T-helper 17 cell (primary cell): ENCODE results near the gene POU2F2. TPM values are rescaled to one million over a fixed set of nuclear protein-coding genes. Genes with fewer than 3 reads are reported as not detected.
A peak's percentile ranks its signal among the peaks of the same experiment; 100 is the strongest.

ENCODE experiments used
- ATAC-seq: fragments of 150-1000 bp; cut with Tn5 transposase; 2 replicates; pipeline ENCODE4 v1.10.0; 2021; ENCODE audit warnings: mild to moderate bottlenecking, moderate library complexity
- DNase-seq, 3 donors: peaks; one replicate each; pipeline versions ENCODE4 v3.0.0 to v3.0.0-alpha.2; 2020 to 2021
- H3K9me3 ChIP-seq: one replicate; pipeline ENCODE4 v1.7.0; 2013; ENCODE audit warnings: low read length, mild to moderate bottlenecking; ENCODE audit not compliant: control insufficient read depth, poor library complexity, severe bottlenecking
- H3K27ac Mint-ChIP-seq: one replicate; pipeline ENCODE4 v1.8.0; 2022; ENCODE audit warnings: mild to moderate bottlenecking, moderate library complexity, mixed read lengths
- H3K27me3 Mint-ChIP-seq: one replicate; pipeline ENCODE4 v1.8.0; 2022; ENCODE audit warnings: mixed read lengths
- H3K36me3 Mint-ChIP-seq: one replicate; pipeline ENCODE4 v1.8.0; 2022; ENCODE audit warnings: low read depth, mixed read lengths
- H3K4me1 Mint-ChIP-seq: one replicate; pipeline ENCODE4 v1.8.0; 2022; ENCODE audit warnings: mild to moderate bottlenecking, mixed read lengths
- H3K4me3 Mint-ChIP-seq: one replicate; pipeline ENCODE4 v1.8.0; 2022; ENCODE audit warnings: mild to moderate bottlenecking, moderate library complexity, mixed read lengths
- total RNA-seq, 4 donors: library from RNA in 2 of 4; stranded (reverse) in 2 of 4; gene quantifications; one replicate each; pipeline ENCODE4 v1.2.3 and lab custom pipeline; 2022 to 2026

The POU2F2 gene
- total RNA-seq (10 to 100 TPM; 24.5 to 42.7 TPM), total RNA-seq (lab: John Stamatoyannopoulos, UW) (30.8 to 35.9 reads per million in 2 donors)

DNA sequence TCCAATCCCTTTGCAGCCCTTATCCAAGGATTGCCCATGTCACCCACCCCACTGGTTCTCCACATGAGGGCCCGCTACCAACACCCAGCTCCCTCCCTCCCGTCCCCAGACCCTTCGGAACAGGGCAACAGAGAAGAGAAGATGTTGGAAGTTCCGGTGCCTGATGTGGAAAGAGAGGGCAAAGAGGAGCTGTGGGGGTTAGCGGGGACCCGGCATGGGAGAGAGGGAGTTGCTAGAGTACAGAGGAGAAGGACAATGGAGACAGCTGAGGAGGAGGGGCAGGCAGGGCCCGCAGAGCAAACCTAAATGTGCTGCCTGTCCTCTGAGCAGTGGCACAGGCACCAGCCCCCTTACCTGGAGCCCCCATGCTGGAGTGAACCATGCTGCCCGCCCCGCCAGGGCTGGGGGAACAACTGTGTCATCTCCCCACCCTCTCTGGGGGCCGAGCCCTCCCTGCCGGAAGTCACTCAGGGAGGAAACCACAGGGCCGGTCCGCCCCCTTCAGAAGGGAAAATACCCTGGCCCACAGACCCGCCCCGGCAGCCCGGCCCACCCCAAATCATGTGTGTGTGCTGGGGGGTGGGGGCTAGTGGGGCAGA is at the start of gene POU2F2:
TSS of gene POU2F2 (minus strand) at position 417 of the 599 bp plus-strand sequence. CDS start at position 382, 35 bp downstream.
- Mint-ChIP-seq H3K36me3 (peaks cover 2% of the 10 kb centered on the region), H3K4me1 (peaks cover 72% of the 10 kb centered on the region), H3K4me3 (peak within 1 kb of the TSS; percentile 97), H3K27me3 (no peaks in the 10 kb centered on the region), H3K27ac (peak within 1 kb of the TSS; percentile 97)
- peak; percentile 80 to 89 (median 84) for DNase-seq
- peak; percentile 89 for ATAC-seq
- H3K9me3 ChIP-seq, result no peaks in the 10 kb centered on the region

DNA sequence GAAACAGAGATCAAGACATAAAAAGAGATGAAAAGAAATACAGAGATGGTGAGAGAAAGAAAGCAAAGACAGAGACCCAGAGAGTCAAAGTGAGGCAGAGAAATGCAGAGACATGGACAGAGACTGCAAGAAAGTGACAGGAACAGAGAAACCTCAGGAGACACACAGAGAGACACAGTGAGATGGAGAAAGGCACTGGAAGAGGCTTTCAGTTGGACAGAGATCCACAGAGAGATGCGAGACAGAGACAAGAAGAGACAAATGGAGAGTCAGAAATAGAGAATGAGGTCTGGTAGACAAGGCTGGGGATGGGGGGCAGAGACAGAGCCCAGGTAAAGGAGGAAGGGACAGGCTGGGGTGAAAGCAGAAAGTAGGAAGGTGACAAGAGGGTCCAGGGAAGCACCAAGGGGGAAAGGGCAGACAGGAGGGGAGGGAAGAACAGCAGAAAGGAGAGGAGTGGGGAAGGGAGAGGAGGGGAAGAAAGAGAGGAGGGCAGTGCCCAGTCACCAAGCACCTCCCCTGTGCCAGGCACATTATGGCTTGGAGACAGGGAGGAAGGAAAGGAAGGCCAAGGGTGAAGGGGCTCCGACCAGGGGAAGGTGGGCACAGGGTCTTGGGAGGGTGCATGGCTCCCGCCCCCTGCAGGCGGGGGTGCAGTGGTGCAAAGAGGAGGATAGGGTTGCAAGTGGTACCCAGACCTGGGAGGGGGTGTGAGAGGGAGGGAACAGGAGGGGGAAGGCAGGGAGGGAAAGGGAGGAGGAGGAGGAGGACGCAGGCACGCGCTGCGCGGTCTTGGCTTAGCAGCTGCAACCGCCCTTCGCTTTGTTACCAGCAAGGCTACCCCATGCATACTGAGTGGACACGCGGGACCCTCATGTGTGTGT is 46.8 kb upstream of the POU2F2 start:
- Mint-ChIP-seq H3K27me3 (peaks cover 17% of the 10 kb centered on the region), H3K27ac (no peak overlapping the region), H3K36me3 (peaks cover 5% of the 10 kb centered on the region), H3K4me1 (peaks cover 33% of the 10 kb centered on the region), H3K4me3 (no peak overlapping the region)
- no peak for DNase-seq
- no peaks in the 10 kb centered on the region for H3K9me3 ChIP-seq
- no peak for ATAC-seq

DNA sequence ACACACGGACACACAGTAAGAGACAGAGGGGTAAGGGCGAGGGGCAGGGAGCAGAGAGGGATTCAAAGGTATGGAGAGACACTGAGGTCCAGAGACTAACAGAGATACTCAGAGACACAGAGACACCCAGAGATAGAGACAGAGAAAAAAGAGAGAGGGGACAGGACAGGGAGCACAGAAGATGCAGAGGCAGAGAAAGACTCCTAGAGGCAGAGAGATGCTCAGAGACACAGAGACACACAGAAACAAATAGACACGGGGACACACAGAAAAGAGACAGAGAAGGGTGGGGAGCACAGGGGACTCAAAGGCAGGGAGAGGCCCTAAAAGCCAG is 45.4 kb upstream of the POU2F2 start:
- no peak for DNase-seq
- ATAC-seq, result no peak
- no peaks in the 10 kb centered on the region for H3K9me3 ChIP-seq
- H3K4me1 Mint-ChIP-seq, result peaks cover 26% of the 10 kb centered on the region
- no peak overlapping the region for H3K4me3 Mint-ChIP-seq
- no peak overlapping the region for H3K27ac Mint-ChIP-seq
- peaks cover 5% of the 10 kb centered on the region for H3K36me3 Mint-ChIP-seq
- H3K27me3 Mint-ChIP-seq, result peaks cover 17% of the 10 kb centered on the region

DNA sequence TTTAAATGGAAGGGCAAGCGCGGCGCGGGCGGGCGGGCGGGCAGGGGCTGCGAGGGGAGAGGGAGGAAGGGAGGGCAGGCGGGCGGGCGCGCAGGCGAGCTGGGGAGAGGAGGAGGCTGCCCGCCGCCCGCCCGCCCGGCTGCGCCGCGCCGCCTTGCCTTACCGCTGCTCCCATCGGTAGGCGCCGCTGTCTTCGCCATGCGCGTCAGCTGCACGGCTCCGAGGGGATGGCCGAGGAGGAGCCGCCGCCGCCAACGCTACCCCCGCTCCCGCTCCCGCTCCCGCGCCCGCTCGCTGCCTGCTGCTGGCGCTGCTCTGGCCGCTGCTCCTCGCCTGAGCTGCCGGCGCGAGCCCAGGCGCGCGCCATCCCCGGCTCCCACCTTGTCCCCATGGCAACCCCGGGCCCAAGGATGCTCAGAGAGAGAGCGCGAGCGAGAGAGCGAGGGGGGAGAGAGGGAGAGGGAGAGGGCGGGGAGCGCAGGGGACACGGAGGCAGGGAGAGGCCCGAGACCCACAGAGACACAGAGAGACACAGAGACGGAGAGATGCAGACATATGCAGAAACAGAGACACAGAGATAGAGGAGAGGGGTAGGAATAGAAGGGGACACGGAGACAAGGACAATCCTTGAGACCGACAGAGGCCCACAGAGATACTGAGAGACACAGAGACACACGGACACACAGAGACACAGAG is 44.9 kb upstream of the POU2F2 start:
- Mint-ChIP-seq H3K27me3 (peaks cover 17% of the 10 kb centered on the region), H3K27ac (no peak overlapping the region), H3K36me3 (peaks cover 5% of the 10 kb centered on the region), H3K4me3 (no peak overlapping the region), H3K4me1 (peaks cover 21% of the 10 kb centered on the region)
- no peaks in the 10 kb centered on the region for H3K9me3 ChIP-seq
- peak; percentile 69 to 72 (median 70) for DNase-seq
- ATAC-seq, result peak; percentile 97

DNA sequence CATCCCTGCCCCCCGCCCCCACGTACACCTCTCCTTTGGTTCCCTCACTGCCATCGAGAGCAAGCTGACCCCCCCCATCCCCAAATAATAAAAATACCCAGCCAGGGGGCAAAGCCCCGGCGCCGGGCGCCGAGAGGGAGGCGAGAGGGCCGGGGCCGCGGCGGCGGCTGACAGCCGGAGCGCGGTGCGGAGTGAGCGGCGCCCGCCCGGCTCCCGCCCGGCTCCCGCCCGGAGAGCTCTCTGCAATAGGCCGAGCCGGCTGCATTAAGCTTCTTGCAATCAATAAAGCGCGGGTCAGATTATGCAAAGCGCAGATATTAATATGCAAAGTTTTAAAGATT is 44.4 kb upstream of the POU2F2 start:
- peaks cover 16% of the 10 kb centered on the region for H3K4me1 Mint-ChIP-seq
- H3K36me3 Mint-ChIP-seq, result peaks cover 5% of the 10 kb centered on the region

GRCh38 chr19:42175952-42176648 is 43.9 kb upstream of the POU2F2 start:
- no peaks in the 10 kb centered on the region for H3K9me3 ChIP-seq
- DNase-seq, result no peak
- peak; percentile 34 for ATAC-seq
- peak overlapping the region; percentile 29 for H3K27ac Mint-ChIP-seq
- no peak overlapping the region for H3K4me3 Mint-ChIP-seq
- H3K4me1 Mint-ChIP-seq, result peaks cover 18% of the 10 kb centered on the region
- H3K36me3 Mint-ChIP-seq, result peaks cover 6% of the 10 kb centered on the region
- peaks cover 17% of the 10 kb centered on the region for H3K27me3 Mint-ChIP-seq

More for the DNA sequence above, 44.4 kb upstream of the POU2F2 start:
- Mint-ChIP-seq H3K27me3 (peaks cover 17% of the 10 kb centered on the region), H3K27ac (peak overlapping the region; percentile 29), H3K4me3 (no peak overlapping the region)
- no peaks in the 10 kb centered on the region for H3K9me3 ChIP-seq
- ATAC-seq (peak; percentile 58), DNase-seq (peak in 1 of 3 donors; percentile 23)

DNA sequence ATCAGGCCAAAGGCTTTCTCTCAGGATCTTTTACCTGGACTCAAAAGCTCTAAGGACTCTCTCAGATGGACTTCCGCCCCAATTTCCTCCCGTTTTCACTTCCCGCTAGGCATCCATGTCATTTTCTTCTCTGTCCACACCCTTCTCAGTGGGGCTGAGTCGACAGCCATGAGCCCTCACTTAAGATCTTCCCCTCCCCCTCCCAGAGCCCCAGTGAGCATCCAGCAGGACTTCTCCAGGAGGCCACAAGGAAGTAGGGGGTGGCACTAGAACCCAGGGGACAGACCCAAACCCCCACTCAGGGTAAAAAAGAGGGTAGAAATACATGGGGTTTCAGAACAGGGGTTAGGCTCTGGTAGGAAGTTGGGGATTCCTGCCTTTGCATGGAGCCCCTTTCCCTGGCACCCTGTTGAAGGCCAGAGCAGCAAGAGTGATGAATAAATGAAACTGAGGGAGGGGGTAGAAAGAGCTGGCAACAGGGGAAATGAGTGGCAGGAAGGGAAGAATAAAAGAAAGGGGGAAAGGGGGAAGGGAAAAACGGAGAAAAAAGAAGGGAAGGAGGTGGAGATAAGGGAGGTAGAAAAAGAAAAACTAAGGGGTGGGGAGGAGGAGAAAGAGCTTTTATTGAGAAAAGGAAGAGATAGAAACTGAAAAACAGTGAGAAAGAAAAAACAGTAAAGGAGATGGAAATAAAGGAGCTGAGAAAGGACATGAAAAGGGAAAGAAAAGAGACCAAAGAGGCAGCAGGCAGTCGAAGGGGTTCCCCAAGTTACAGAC is 42.9 kb upstream of the POU2F2 start:
- Mint-ChIP-seq H3K27me3 (peaks cover 17% of the 10 kb centered on the region), H3K4me3 (no peak overlapping the region), H3K27ac (peak overlapping the region; percentile 29), H3K36me3 (peaks cover 9% of the 10 kb centered on the region), H3K4me1 (peaks cover 19% of the 10 kb centered on the region)
- no peak for ATAC-seq
- H3K9me3 ChIP-seq, result no peaks in the 10 kb centered on the region
- no peak for DNase-seq

GRCh38 chr19:42174188-42174587 is 41.9 kb upstream of the POU2F2 start:
- H3K4me1 Mint-ChIP-seq, result peaks cover 19% of the 10 kb centered on the region
- no peak overlapping the region for H3K27ac Mint-ChIP-seq
- peaks cover 9% of the 10 kb centered on the region for H3K36me3 Mint-ChIP-seq
- DNase-seq (no peak), ATAC-seq (no peak)
- H3K27me3 Mint-ChIP-seq, result peaks cover 17% of the 10 kb centered on the region
- no peak overlapping the region for H3K4me3 Mint-ChIP-seq
- no peaks in the 10 kb centered on the region for H3K9me3 ChIP-seq

DNA sequence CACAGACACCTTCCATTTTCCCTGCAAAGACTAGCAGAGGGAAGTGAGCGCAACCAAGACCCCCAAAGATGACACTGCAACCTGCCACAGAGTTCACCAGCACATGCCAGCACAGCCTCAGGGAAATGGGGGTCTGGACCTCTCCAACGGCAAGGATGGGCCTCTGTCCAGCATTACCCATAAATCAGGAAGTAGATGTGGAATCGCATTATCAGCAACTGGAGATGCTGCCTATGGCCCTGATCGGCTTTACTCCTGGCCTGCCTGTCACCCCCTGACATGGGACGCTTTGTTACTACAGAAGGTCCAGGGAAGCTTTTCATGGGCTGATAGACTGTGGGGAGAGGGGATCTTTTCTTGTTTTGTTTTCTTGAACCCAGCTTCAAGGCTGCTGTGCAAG is 41.4 kb upstream of the POU2F2 start:
- ATAC-seq, result no peak
- Mint-ChIP-seq H3K4me3 (no peak overlapping the region), H3K27me3 (peaks cover 17% of the 10 kb centered on the region), H3K27ac (no peak overlapping the region), H3K36me3 (peaks cover 9% of the 10 kb centered on the region), H3K4me1 (peaks cover 19% of the 10 kb centered on the region)
- DNase-seq, result no peak
- H3K9me3 ChIP-seq, result no peaks in the 10 kb centered on the region

GRCh38 chr19:42172261-42172660 is 40.0 kb upstream of the POU2F2 start:
- peaks cover 9% of the 10 kb centered on the region for H3K36me3 Mint-ChIP-seq
- no peak overlapping the region for H3K4me3 Mint-ChIP-seq
- peaks cover 17% of the 10 kb centered on the region for H3K27me3 Mint-ChIP-seq
- ATAC-seq (no peak), DNase-seq (no peak)
- H3K9me3 ChIP-seq, result no peaks in the 10 kb centered on the region
- peaks cover 22% of the 10 kb centered on the region for H3K4me1 Mint-ChIP-seq
- H3K27ac Mint-ChIP-seq, result no peak overlapping the region

DNA sequence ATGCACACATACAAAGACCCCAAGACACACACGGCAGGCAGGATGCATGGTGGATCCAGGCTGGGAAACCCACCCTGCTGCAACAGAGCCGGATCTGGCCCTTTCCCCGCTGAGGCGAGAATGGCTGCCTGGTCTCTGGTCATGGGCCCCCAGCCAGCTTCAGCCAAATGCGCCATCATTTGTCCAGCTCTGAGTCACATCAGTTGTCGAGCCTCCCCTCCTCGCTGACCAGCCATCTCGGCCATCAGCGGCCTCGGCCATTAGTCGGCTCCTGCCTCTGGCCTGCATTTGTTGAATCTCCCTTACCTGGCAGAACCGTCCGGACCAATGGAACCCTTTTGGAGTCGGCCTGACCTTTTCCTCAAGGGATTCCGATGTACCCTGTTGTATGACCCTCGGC is 38.5 kb upstream of the POU2F2 start:
- H3K9me3 ChIP-seq, result no peaks in the 10 kb centered on the region
- Mint-ChIP-seq H3K4me3 (no peak overlapping the region), H3K36me3 (peaks cover 4% of the 10 kb centered on the region), H3K4me1 (peaks cover 15% of the 10 kb centered on the region), H3K27ac (no peak overlapping the region), H3K27me3 (peaks cover 10% of the 10 kb centered on the region)
- ATAC-seq (no peak), DNase-seq (no peak)
